Mucosa of rectum (tissue), 2 donors: Measurements from ENCODE around the gene HEBP1.

ENCODE experiments used
- H3K27ac ChIP-seq, 2 donors: one replicate each; pipeline ENCODE4 v1.7.0; 2013; ENCODE audit warnings: inconsistent platforms in 2 of 2, low read depth in 2 of 2, low read length in 2 of 2
- H3K27me3 ChIP-seq, 2 donors: one replicate each; pipeline ENCODE4 v1.7.0; 2013; ENCODE audit warnings: low read length in 2 of 2; ENCODE audit not compliant: control insufficient read depth in 2 of 2, insufficient read depth in 2 of 2
- H3K36me3 ChIP-seq, 2 donors: one replicate each; pipeline ENCODE4 v1.7.0; 2013; ENCODE audit warnings: low read length in 2 of 2; ENCODE audit not compliant: control insufficient read depth in 2 of 2, insufficient read depth in 2 of 2
- H3K4me1 ChIP-seq, 2 donors: one replicate each; pipeline ENCODE4 v1.7.0; 2013; ENCODE audit warnings: low read length in 2 of 2, mild to moderate bottlenecking in 1 of 2; ENCODE audit not compliant: control insufficient read depth in 2 of 2, insufficient read depth in 2 of 2
- H3K4me3 ChIP-seq, 2 donors: one replicate each; pipeline ENCODE4 v1.7.0; 2013; ENCODE audit warnings: low read length in 2 of 2
- H3K9ac ChIP-seq, 2 donors: one replicate each; pipeline ENCODE4 v1.7.0; 2013; ENCODE audit warnings: low read length in 2 of 2, low read depth in 1 of 2, mild to moderate bottlenecking in 1 of 2
- H3K9me3 ChIP-seq, 2 donors: one replicate each; pipeline ENCODE4 v1.7.0; 2013; ENCODE audit warnings: low read length in 2 of 2; ENCODE audit not compliant: control insufficient read depth in 2 of 2
- donor health status: healthy.
- donor health status: Normal muscosa, but diverticular disease.

The HEBP1 gene

GRCh38 chr12:13024531-13024916, 24.5 kb upstream of the HEBP1 start:
- Histone ChIP-seq H3K27ac (no peak overlapping the region), H3K36me3 (no peaks in the 10 kb centered on the region), H3K27me3 (peaks cover 4 to 7% of the 10 kb centered on the region in 2 donors), H3K4me3 (no peak overlapping the region), H3K9ac (no peak overlapping the region), H3K9me3 (no peaks in the 10 kb centered on the region), H3K4me1 (no peaks in the 10 kb centered on the region)

DNA sequence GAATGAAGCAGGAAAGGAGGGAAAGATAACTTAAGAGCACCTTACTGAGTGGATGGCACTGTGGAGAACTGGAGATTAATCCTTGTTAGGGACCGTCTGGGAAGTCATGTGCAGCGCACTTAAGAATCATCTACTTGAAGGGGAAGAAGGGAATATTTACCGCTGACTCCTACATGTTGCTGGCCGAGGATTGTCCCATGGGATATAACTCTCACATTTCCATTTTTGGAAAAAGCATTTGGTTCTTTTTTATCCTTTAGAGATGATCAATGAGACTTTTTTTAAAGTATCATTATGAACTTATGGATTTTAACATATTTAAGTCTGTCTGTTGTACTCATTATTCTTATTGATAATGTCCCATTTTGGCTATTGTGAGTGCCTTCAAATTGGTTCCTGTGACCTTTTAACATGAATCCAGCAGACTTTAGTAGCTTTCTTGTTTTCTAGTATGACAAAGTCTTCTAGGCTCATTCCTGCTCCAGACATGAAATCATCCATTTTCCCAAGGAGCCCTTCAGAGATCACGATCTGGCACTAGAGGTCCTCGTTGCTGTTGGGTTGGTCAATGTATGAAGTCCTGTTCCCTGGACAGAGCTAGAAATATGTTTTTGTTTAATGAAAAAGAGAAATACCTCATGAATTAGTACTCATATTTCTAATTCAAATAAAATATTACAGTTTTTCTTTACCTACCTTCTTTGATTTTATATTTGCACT, 23.9 kb upstream of the HEBP1 start:
- Histone ChIP-seq H3K9ac (no peak overlapping the region), H3K36me3 (no peaks in the 10 kb centered on the region), H3K4me1 (no peaks in the 10 kb centered on the region), H3K9me3 (no peaks in the 10 kb centered on the region), H3K27me3 (peaks cover under 1 to 2% of the 10 kb centered on the region in 2 donors), H3K27ac (no peak overlapping the region), H3K4me3 (no peak overlapping the region)

DNA sequence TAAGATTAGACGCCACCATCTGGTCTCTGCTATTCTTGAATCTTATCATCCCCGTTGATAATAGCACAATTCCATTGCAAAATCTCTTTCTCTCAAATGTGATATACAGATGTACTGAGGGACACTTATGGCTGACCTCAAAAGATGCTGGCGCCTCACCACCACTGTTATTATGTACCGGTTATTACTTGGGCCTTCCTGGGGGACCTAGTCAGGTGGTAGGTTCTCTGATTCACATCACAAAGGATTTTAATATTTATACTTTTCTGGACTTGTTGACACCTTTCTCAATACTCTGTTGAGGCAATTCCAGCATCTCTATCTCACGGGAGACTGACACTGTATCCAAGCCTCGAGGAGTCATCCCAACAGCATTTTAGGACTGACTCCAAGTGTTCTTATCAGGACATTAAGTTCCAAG, 22.8 kb upstream of the HEBP1 start:
- Histone ChIP-seq H3K36me3 (no peaks in the 10 kb centered on the region), H3K9me3 (no peaks in the 10 kb centered on the region)

GRCh38 chr12:13011098-13011497, 11.0 kb upstream of the HEBP1 start:
- no peaks in the 10 kb centered on the region for H3K9me3 ChIP-seq
- no peak overlapping the region for H3K9ac ChIP-seq

More for the DNA sequence above, 22.8 kb upstream of the HEBP1 start:
- Histone ChIP-seq H3K9ac (no peak overlapping the region), H3K27me3 (peaks cover 0 to 2% of the 10 kb centered on the region in 2 donors), H3K4me3 (no peak overlapping the region), H3K27ac (no peak overlapping the region), H3K4me1 (no peaks in the 10 kb centered on the region)

GRCh38 chr12:13008741-13009380, 8.8 kb upstream of the HEBP1 start:
- Histone ChIP-seq H3K27me3 (no peaks in the 10 kb centered on the region), H3K36me3 (no peaks in the 10 kb centered on the region), H3K4me3 (no peak overlapping the region), H3K9me3 (no peaks in the 10 kb centered on the region), H3K9ac (no peak overlapping the region), H3K4me1 (no peaks in the 10 kb centered on the region), H3K27ac (no peak overlapping the region)

More at GRCh38 chr12:13011098-13011497, 11.0 kb upstream of the HEBP1 start:
- Histone ChIP-seq H3K4me1 (no peaks in the 10 kb centered on the region), H3K4me3 (no peak overlapping the region), H3K36me3 (no peaks in the 10 kb centered on the region), H3K27ac (no peak overlapping the region), H3K27me3 (no peaks in the 10 kb centered on the region)

DNA sequence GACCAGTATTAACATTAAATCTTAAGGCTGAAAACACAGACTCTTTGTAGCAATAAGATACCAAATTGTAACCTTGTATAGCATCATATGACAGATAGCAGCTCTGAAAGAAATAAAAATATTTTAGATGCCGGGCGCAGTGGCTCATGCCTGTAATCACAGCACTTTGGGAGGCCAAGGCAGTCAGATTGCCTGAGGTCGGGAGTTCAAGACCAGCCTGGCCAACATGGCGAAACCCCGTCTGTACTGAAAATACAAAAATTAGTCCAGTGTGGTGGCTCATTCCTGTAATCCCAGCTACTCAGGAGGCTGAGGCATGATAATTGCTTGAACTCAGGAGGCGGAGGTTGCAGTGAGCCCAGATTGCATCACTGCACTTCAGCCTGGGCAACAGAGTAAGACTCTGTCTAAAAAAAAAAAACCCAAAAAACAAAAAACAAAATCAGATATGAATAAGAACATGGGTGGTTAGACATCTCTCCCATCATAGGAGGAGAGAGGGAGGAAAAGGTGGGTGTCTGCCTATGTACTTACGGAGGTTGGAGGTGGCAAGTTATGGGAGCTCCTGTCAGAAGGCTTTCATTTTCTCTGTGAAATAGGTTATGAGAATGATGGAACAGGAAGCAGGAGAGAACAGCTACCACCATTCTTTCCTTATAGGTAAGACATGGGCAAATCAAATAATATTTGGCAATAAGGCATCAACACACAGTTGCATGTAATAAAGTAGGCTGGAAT, 7.6 kb upstream of the HEBP1 start:
- peaks cover 0 to 5% of the 10 kb centered on the region in 2 donors for H3K27me3 ChIP-seq
- H3K27ac ChIP-seq: no peak overlapping the region
- H3K4me1 ChIP-seq: no peaks in the 10 kb centered on the region
- no peak overlapping the region for H3K9ac ChIP-seq
- no peaks in the 10 kb centered on the region for H3K9me3 ChIP-seq
- H3K36me3 ChIP-seq: no peaks in the 10 kb centered on the region
- no peak overlapping the region for H3K4me3 ChIP-seq

DNA sequence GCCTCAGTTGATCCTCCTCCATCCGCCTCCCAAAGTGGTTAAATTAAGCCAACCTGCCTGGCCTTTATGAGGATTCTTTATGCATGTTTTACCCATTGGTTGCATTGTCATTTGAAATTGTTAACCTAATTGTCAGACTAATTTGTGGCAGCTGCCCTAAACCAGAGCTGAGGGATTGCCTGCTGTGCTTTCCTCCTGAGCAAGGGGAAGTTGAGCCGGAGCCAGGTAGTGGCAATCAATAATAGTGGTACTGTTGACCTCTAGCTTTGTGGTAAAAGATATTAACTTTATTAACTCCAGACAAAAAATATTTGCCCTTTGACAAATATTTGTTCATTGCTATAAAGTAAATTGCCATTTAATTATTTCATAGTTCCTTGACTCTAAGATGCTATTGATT, 5.6 kb upstream of the HEBP1 start:
- Histone ChIP-seq H3K9ac (no peak overlapping the region), H3K27ac (no peak overlapping the region), H3K4me1 (peaks cover 2 to 7% of the 10 kb centered on the region in 2 donors), H3K9me3 (no peaks in the 10 kb centered on the region), H3K4me3 (no peak overlapping the region), H3K27me3 (peaks cover 3 to 8% of the 10 kb centered on the region in 2 donors), H3K36me3 (no peaks in the 10 kb centered on the region)

- Histone ChIP-seq H3K27ac (no peak overlapping the region), H3K9ac (no peak overlapping the region), H3K9me3 (no peaks in the 10 kb centered on the region), H3K27me3 (peaks cover 3 to 8% of the 10 kb centered on the region in 2 donors), H3K36me3 (no peaks in the 10 kb centered on the region), H3K4me1 (peaks cover 5 to 11% of the 10 kb centered on the region in 2 donors), H3K4me3 (no peak overlapping the region)
Observed at GRCh38 chr12:13004986-13005385, 4.9 kb upstream of the HEBP1 start.

GRCh38 chr12:13004361-13004760, 4.3 kb upstream of the HEBP1 start:
- H3K4me3 ChIP-seq: no peak overlapping the region
- no peaks in the 10 kb centered on the region for H3K36me3 ChIP-seq
- H3K4me1 ChIP-seq: peaks cover 5 to 17% of the 10 kb centered on the region in 2 donors
- no peak overlapping the region for H3K27ac ChIP-seq
- no peaks in the 10 kb centered on the region for H3K9me3 ChIP-seq
- H3K9ac ChIP-seq: no peak overlapping the region
- H3K27me3 ChIP-seq: peaks cover 3 to 8% of the 10 kb centered on the region in 2 donors
